Transverse colon (tissue), 4 donors: ENCODE measurements around the gene CLEC2D. TPM values are rescaled to one million over a fixed set of nuclear protein-coding genes. Genes with fewer than 3 reads are reported as not detected.
A peak's percentile ranks its signal among the peaks of the same experiment; 100 is the strongest.

ENCODE experiments used
- DNase-seq: peaks from one replicate; pipeline ENCODE4 v3.0.0-alpha.2; 2019
- H3K27ac ChIP-seq, 4 donors: fragments of 200-600 bp; sonication (generic); 2 replicates each; pipeline ENCODE4 v1.5.1; 2016 to 2018; ENCODE audit warnings: inconsistent platforms in 4 of 4
- H3K27me3 ChIP-seq: fragments of 200-600 bp; sonication (generic); 2 replicates; pipeline ENCODE4 v1.5.1; 2017; ENCODE audit warnings: inconsistent platforms
- H3K36me3 ChIP-seq, 4 donors: fragments of 200-600 bp; sonication (generic); 2 replicates each; pipeline ENCODE4 v1.5.1; 2017 to 2019; ENCODE audit warnings: inconsistent platforms in 4 of 4
- H3K4me1 ChIP-seq, 4 donors: fragments of 200-600 bp; sonication (generic); 2 replicates each; pipeline ENCODE4 v1.5.1; 2017 to 2020; ENCODE audit warnings: inconsistent platforms in 4 of 4
- H3K4me3 ChIP-seq, 4 donors: fragments of 200-600 bp; sonication (generic); 1 replicate in 1 of 4; 2 replicates in 3 of 4; pipeline versions ENCODE4 v1.5.1 to v1.6.1; 2017 to 2019; ENCODE audit warnings: inconsistent platforms in 4 of 4
- H3K9me3 ChIP-seq, 2 donors: fragments of 200-600 bp; sonication (generic); 2 replicates each; pipeline ENCODE4 v1.5.1; 2017 to 2019; ENCODE audit warnings: inconsistent platforms in 2 of 2
- CTCF ChIP-seq, 5 experiments: fragments of 200-600 bp in 3 of 5; fragments of 450-650 bp in 2 of 5; sonication (generic) in 3 of 5; IDR thresholded peaks; 1 replicate in 2 of 5; 2 replicates in 3 of 5; pipeline ENCODE4 v1.5.1; 2016 to 2017; ENCODE audit warnings: antibody characterized with exemption in 5 of 5, inconsistent platforms in 3 of 5, mild to moderate bottlenecking in 2 of 5, moderate library complexity in 1 of 5
- EP300 ChIP-seq: sonication (generic); formaldehyde crosslinking; IDR thresholded peaks from one replicate; pipeline ENCODE4 v1.6.1; 2017; ENCODE audit warnings: antibody characterized with exemption, low read depth
- POLR2A ChIP-seq: fragments of 450-650 bp; IDR thresholded peaks from one replicate; pipeline ENCODE4 v1.6.1; 2016; ENCODE audit warnings: antibody characterized with exemption, mild to moderate bottlenecking, moderate library complexity
- POLR2AphosphoS5 ChIP-seq, 3 donors: sonication (generic); formaldehyde crosslinking; IDR thresholded peaks; one replicate each; pipeline ENCODE4 v1.6.1; 2016; ENCODE audit warnings: antibody characterized with exemption in 3 of 3
- WGBS, 2 donors: methylation state at CpG; one replicate each; pipeline ENCODE4 v1.1.5; 2018; ENCODE audit warnings: low coverage in 1 of 2; 5-methylcytosine and 5-hydroxymethylcytosine counted together
- in situ Hi-C, 4 donors: fragments of 200-750 bp; cut with MboI; loops; one replicate each; pipeline versions ENCODE4 v1.15.0 to v1.15.1; 2017; ENCODE audit warnings: low sequenced_read_pairs in 3 of 4, low pct_ligation_motif_present in 1 of 4, low pct_unique_long_range_greater_than_20kb in 1 of 4
- intact Hi-C: fragments of 100-400 bp; cut with DNase I; formaldehyde crosslinking; loops from one replicate; pipeline ENCODE4 v1.15.1; 2023; ENCODE audit warnings: low total_unique reads
- total RNA-seq, 4 donors: library from RNA; depleted of rRNA; stranded (reverse); fragments of >200 nt; gene quantifications; one replicate each; pipeline ENCODE4 v1.1.0, GENCODE V29; 2016

CLEC2D gene
- total RNA-seq = 10 to 100 TPM in 2 of 4 donors, 1 to 10 TPM in 2; 5.4 to 23.3 (median 9.3) TPM

DNA sequence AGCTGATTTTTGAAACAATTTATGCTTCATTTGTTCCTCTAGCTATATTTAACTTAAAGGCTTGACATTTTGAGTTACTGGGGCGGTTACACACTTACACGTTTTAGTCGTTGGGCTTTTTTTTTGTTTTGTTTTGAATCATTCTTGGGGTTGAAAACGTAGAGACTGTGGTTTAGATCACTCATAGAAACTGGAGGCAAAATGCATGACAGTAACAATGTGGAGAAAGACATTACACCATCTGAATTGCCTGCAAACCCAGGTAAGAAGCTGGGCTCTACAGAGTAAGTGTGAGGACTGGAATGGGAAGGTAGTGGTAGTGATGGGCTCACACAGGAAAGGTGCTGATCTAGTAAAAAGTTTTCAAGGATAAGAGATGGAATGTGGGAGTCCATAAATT lies at the start of gene CLEC2D:
CLEC2D (plus strand) TSS at position 180 of the 400 bp plus-strand sequence; CDS start at position 202, 22 bp downstream.
- WGBS, 2 donors = 71 to 75% methylated on average over 4 of the region's 4 CpGs
- H3K4me3 ChIP-seq = peak within 1 kb of the TSS in 1 of 4 donors; percentile 6
- intact Hi-C loops (no loop called here), in situ Hi-C loops (no loop called here)
- no peaks in the 10 kb centered on the region for H3K27me3 ChIP-seq
- H3K27ac ChIP-seq = peak within 1 kb of the TSS in 2 of 4 donors; percentile 2 to 30
- no peak for DNase-seq
- H3K4me1 ChIP-seq = peaks cover 0 to 13% (median 4%) of the 10 kb centered on the region in 4 donors
- no peaks in the 10 kb centered on the region for H3K36me3 ChIP-seq
- TF ChIP-seq CTCF (IDR thresholded peaks at IDR 0.05) (no peak), EP300 (no peak), POLR2AphosphoS5 (IDR thresholded peaks at IDR 0.05) (peak in 2 of 3 donors; percentile 12 to 25), POLR2A (peak; percentile 36)
- no peaks in the 10 kb centered on the region for H3K9me3 ChIP-seq

DNA sequence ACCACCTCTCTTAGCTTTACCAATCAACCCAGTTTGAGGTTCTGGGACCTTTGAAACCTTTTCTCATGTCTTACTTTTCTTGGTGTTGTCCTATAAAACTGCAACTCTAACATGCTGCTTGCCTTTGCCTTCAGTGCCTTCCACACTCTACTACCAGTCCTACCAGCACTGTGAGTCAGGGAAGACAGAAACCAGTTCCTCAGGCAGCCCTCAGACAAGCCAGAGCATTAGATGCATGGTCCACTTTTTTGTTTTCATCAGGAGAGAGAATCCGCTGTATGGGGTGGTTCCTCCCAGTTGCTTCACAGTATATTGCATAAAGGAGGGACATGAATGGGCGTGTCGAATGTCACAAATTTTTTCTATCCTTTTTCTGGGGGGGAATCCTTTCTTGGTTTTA lies 44.5 kb upstream of the CLEC2D start:
- in situ Hi-C loops = no loop called here
- Histone ChIP-seq H3K4me1 (no peaks in the 10 kb centered on the region), H3K9me3 (no peaks in the 10 kb centered on the region), H3K27ac (no peak overlapping the region), H3K36me3 (no peaks in the 10 kb centered on the region), H3K27me3 (no peaks in the 10 kb centered on the region), H3K4me3 (no peak overlapping the region)
- no peak for DNase-seq
- 100% methylated on average over 1 to 3 of the region's 3 CpGs for WGBS, 2 donors
- TF ChIP-seq EP300 (no peak), POLR2A (no peak), POLR2AphosphoS5 (IDR thresholded peaks at IDR 0.05) (no peak), CTCF (IDR thresholded peaks at IDR 0.05) (no peak)
- intact Hi-C loops = no loop called here

GRCh38 chr12:9626291-9626690 lies 43.2 kb upstream of the CLEC2D start:
- in situ Hi-C loops = no loop called here
- Histone ChIP-seq H3K27me3 (no peaks in the 10 kb centered on the region), H3K27ac (no peak overlapping the region), H3K9me3 (no peaks in the 10 kb centered on the region), H3K4me3 (no peak overlapping the region), H3K4me1 (no peaks in the 10 kb centered on the region), H3K36me3 (no peaks in the 10 kb centered on the region)
- intact Hi-C loops = no loop called here
- DNase-seq = no peak
- TF ChIP-seq POLR2AphosphoS5 (IDR thresholded peaks at IDR 0.05) = no peak
- no peak for TF ChIP-seq CTCF (IDR thresholded peaks at IDR 0.05)
- TF ChIP-seq POLR2A = no peak
- TF ChIP-seq EP300 = no peak

DNA sequence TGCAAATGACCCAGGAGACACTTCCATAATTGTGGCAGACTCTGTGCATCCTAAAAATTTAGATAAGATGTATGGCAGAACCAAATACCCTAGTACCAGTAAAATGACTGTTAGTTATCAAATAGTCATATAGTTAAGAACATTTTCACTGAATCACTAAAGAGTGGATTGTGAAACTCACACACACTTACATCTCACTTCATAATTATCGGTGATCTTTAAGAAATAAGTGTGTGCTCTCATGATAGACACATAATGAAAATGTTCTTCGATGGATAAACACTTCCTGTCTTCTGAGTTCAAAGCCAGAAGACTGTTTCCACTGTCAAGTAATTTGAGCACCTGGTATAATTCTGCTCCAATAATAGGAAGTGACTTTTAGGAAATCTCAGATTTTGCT lies 42.7 kb upstream of the CLEC2D start:
- intact Hi-C loops = no loop called here
- no peaks in the 10 kb centered on the region for H3K27me3 ChIP-seq
- H3K36me3 ChIP-seq = no peaks in the 10 kb centered on the region
- WGBS, 2 donors = 68 to 69% methylated on average over 2 of the region's 2 CpGs
- no peak for DNase-seq
- H3K9me3 ChIP-seq = no peaks in the 10 kb centered on the region
- no peak overlapping the region for H3K27ac ChIP-seq
- no peak overlapping the region for H3K4me3 ChIP-seq
- TF ChIP-seq CTCF (IDR thresholded peaks at IDR 0.05) (no peak), POLR2A (no peak), EP300 (no peak), POLR2AphosphoS5 (IDR thresholded peaks at IDR 0.05) (no peak)
- no peaks in the 10 kb centered on the region for H3K4me1 ChIP-seq
- in situ Hi-C loops = no loop called here
